Thyroid gland (tissue), 4 donors: Measurements from ENCODE around the gene COL12A1. TPM values are rescaled to one million over a fixed set of nuclear protein-coding genes. Genes with fewer than 3 reads are reported as not detected.

Experiments
- DNase-seq, 2 donors: peaks; one replicate each; pipeline ENCODE4 v3.0.0-alpha.2; 2019
- H3K27ac ChIP-seq, 3 donors: fragments of 200-600 bp; sonication (generic); 1 replicate in 2 of 3; 2 replicates in 1 of 3; pipeline ENCODE4 v1.5.1; 2016 to 2019; ENCODE audit warnings: mild to moderate bottlenecking in 1 of 3, moderate library complexity in 1 of 3
- H3K27me3 ChIP-seq: fragments of 200-600 bp; sonication (generic); one replicate; pipeline ENCODE4 v1.5.1; 2019
- H3K36me3 ChIP-seq, 2 donors: fragments of 200-600 bp; sonication (generic); one replicate each; pipeline ENCODE4 v1.5.1; 2016 to 2019
- H3K4me1 ChIP-seq, 2 donors: fragments of 200-600 bp; sonication (generic); one replicate each; pipeline ENCODE4 v1.5.1; 2017 to 2019
- H3K4me3 ChIP-seq, 3 donors: fragments of 200-600 bp; sonication (generic); replicated peaks in 1 of 3; 1 replicate in 2 of 3; 2 replicates in 1 of 3; pipeline ENCODE4 v1.5.1; 2016; ENCODE audit warnings: mild to moderate bottlenecking in 1 of 3
- H3K9me3 ChIP-seq: fragments of 200-600 bp; sonication (generic); one replicate; pipeline ENCODE4 v1.5.1; 2017
- POLR2A ChIP-seq, 2 donors: fragments of 450-650 bp; IDR thresholded peaks; one replicate each; pipeline ENCODE4 v1.6.1; 2017; ENCODE audit warnings: antibody characterized with exemption in 2 of 2, mild to moderate bottlenecking in 2 of 2, moderate library complexity in 1 of 2
- WGBS, 2 donors: methylation state at CpG; one replicate each; pipeline ENCODE4 v1.1.5; 2017; 5-methylcytosine and 5-hydroxymethylcytosine counted together
- intact Hi-C: fragments of 100-400 bp; cut with DNase I; formaldehyde crosslinking; loops from one replicate; pipeline ENCODE4 v1.15.1; 2023
- total RNA-seq, 4 donors: library from RNA; depleted of rRNA; stranded (reverse); fragments of >200 nt; gene quantifications; one replicate each; pipeline ENCODE4 v1.2.3, GENCODE V29; 2016
- TF ChIP-seq, protein P1 (sequence below), 6 experiments: fragments of 200-600 bp in 3 of 6; fragments of 450-650 bp in 3 of 6; sonication (generic) in 3 of 6; IDR thresholded peaks; one replicate each; pipeline ENCODE4 v1.5.1; 2016 to 2019; ENCODE audit warnings: antibody characterized with exemption in 6 of 6, mild to moderate bottlenecking in 2 of 6, inconsistent platforms in 1 of 6, moderate library complexity in 1 of 6

The COL12A1 gene
- total RNA-seq, 4 donors from 2014 or later = 17.2 to 52.9 (median 27.0) TPM

DNA sequence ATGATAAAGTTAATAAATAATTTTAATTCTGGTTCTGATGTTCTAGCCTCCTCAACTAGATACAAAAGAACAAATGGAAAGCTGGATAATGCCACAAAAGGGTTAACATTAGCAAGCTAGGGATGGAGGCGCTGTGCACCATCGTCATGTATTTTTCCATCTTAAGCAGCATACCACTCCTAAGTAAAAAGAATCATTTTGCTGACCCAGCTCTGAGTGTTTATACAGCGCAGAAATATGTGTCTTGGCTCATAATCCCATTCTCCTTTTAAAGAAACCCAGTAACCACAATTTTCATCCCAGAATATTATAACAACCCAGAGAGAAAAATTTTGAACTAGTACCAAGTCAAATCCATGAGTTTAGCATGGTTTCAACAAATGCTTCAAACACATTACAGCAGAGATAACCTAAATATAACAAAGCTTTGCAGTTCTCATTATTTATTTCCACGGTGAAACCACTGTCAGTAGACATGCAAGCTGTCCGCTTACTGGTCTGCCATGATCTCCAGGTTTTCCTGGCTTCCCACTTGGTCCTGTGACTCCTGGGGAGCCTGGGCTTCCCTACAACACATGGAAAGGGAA lies 111.1 kb downstream of the COL12A1 start:
- peak overlapping the region; percentile 29 to 71 (median 50) for H3K27ac ChIP-seq
- no peaks in the 10 kb centered on the region for H3K36me3 ChIP-seq
- 46 to 48% methylated on average over 5 of the region's 5 CpGs for WGBS, 2 donors
- no peak for DNase-seq
- no peak overlapping the region for H3K4me3 ChIP-seq
- intact Hi-C loops = no loop called here
- no peaks in the 10 kb centered on the region for H3K27me3 ChIP-seq
- no peaks in the 10 kb centered on the region for H3K9me3 ChIP-seq
- H3K4me1 ChIP-seq = peaks cover 31 to 33% of the 10 kb centered on the region in 2 donors
- TF ChIP-seq, protein P1, sequence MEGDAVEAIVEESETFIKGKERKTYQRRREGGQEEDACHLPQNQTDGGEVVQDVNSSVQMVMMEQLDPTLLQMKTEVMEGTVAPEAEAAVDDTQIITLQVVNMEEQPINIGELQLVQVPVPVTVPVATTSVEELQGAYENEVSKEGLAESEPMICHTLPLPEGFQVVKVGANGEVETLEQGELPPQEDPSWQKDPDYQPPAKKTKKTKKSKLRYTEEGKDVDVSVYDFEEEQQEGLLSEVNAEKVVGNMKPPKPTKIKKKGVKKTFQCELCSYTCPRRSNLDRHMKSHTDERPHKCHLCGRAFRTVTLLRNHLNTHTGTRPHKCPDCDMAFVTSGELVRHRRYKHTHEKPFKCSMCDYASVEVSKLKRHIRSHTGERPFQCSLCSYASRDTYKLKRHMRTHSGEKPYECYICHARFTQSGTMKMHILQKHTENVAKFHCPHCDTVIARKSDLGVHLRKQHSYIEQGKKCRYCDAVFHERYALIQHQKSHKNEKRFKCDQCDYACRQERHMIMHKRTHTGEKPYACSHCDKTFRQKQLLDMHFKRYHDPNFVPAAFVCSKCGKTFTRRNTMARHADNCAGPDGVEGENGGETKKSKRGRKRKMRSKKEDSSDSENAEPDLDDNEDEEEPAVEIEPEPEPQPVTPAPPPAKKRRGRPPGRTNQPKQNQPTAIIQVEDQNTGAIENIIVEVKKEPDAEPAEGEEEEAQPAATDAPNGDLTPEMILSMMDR (IDR thresholded peaks at IDR 0.05) = no peak
- no peak for TF ChIP-seq POLR2A (IDR thresholded peaks at IDR 0.05)

DNA sequence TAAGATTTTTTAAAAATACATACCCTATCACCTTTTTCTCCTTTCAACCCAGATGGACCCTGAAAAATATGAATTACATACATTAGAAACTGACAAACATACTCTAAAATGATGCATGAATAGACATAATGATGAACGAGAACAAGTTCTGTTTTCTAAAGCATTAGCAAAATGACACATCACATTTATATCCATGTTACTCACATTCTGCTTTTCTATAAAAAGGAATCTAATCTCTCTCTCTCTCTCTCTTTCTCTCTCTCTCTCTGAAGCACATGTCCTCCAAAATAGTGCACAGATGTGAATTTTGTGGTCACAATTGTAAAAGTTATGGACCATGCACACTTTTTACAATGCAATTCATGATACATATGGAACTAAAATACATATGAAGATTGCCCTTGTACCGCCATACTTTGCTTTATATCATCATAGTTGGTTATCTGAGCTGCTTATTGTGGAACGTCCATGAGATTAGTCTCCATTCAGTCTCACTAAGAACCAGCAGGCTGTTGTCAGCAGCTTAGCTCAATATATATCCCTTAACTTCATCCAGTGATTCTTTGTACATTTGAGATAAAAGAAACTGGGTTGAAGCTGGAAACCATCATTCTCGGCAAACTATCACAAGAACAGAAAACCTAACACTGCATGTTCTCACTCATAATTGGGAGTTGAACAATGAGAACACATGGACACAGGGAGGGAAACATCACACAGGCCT lies 114.2 kb downstream of the COL12A1 start:
- no peaks in the 10 kb centered on the region for H3K36me3 ChIP-seq
- TF ChIP-seq, protein P1 (IDR thresholded peaks at IDR 0.05) = no peak
- TF ChIP-seq POLR2A (IDR thresholded peaks at IDR 0.05) = no peak
- 91 to 95% methylated on average over 4 of the region's 4 CpGs for WGBS, 2 donors
- H3K4me1 ChIP-seq = peaks cover 7 to 9% of the 10 kb centered on the region in 2 donors
- H3K4me3 ChIP-seq = no peak overlapping the region
- intact Hi-C loops = no loop called here
- no peak overlapping the region for H3K27ac ChIP-seq
- no peaks in the 10 kb centered on the region for H3K9me3 ChIP-seq
- H3K27me3 ChIP-seq = no peaks in the 10 kb centered on the region
- DNase-seq = no peak

DNA sequence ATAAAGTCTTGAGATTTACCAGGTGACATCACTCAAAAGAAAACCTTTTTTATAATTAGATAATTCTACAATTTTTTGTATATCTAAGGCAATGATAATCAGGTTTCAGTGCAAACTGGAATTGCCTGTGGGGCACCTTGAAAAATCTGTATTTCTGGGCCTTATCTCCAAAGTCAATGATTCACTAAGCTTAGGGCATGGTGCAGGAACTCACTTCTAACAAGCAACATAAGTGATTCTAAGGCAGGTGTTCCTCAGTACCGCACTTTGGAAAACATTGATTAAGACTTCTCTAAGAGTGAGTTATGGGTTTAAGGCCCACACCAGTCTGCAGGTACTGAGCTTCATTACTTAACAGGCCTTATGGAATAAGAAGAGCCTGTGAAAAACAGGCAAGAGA lies 115.3 kb downstream of the COL12A1 start:
- Histone ChIP-seq H3K27ac (no peak overlapping the region), H3K9me3 (no peaks in the 10 kb centered on the region), H3K27me3 (no peaks in the 10 kb centered on the region), H3K4me3 (no peak overlapping the region), H3K36me3 (no peaks in the 10 kb centered on the region), H3K4me1 (peaks cover 7 to 9% of the 10 kb centered on the region in 2 donors)
- no peak for TF ChIP-seq POLR2A (IDR thresholded peaks at IDR 0.05)
- TF ChIP-seq, protein P1 (IDR thresholded peaks at IDR 0.05) = no peak
- DNase-seq = no peak
- intact Hi-C loops = no loop called here
- 85 to 95% methylated on average over 1 of the region's 1 CpG for WGBS, 2 donors

DNA sequence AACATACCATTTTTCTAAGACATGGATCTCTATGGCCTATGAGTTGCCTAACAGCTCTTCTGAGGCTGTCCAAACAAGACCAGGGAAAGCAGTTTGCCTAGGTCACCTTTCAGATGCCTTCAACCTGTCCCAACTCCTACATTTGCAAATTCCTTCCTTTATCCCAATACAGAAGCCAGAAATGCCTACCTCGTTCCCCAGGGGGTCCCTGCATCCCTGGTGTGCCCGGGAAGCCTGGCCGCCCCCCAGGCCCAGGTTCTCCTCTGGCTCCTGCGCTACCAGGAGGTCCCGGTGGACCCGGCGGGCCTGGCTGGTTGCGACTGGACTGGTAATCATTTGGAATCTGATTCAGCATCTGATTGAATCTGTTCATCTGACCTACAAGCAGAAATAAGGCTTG lies 115.9 kb downstream of the COL12A1 start:
- 85 to 90% methylated on average over 8 of the region's 8 CpGs for WGBS, 2 donors
- Histone ChIP-seq H3K36me3 (no peaks in the 10 kb centered on the region), H3K27ac (no peak overlapping the region), H3K4me3 (no peak overlapping the region), H3K27me3 (no peaks in the 10 kb centered on the region), H3K4me1 (peaks cover 7% of the 10 kb centered on the region in 2 donors), H3K9me3 (no peaks in the 10 kb centered on the region)
- intact Hi-C loops = no loop called here
- no peak for TF ChIP-seq POLR2A (IDR thresholded peaks at IDR 0.05)
- TF ChIP-seq, protein P1 (IDR thresholded peaks at IDR 0.05) = no peak
- no peak for DNase-seq
